K562 (cell line): ENCODE data around the gene BMP10. TPM values are rescaled to one million over a fixed set of nuclear protein-coding genes. Genes with fewer than 3 reads are reported as not detected.

Experiments used
- ATAC-seq: fragments of 200-7000 bp; cut with Tn5 transposase; 3 replicates; pipeline ENCODE4 v1.9.1; 2020; ENCODE audit warnings: moderate library complexity
- BruUV-seq: library from RNA; stranded (reverse); fragments of 400-500 nt; replicated peaks from 2 replicates; lab custom pipeline; 2021; lab: Mats Ljungman, UMichigan
- CTCF ChIA-PET: fragments of 300-600 bp; formaldehyde crosslinking; extraction: SDS; loops from one replicate; lab custom pipeline; 2021; ENCODE audit warnings: low intra/inter-chr PET ratio; lab: Yijun Ruan, JAX
- POLR2A ChIA-PET: fragments of 300-600, 350-650 bp; sonication (Branson Sonifier 250); formaldehyde crosslinking; extraction: SDS; loops from one replicate; lab custom pipeline; 2021; ENCODE audit warnings: antibody characterized with exemption, inconsistent platforms; lab: Yijun Ruan, JAX
- DNase-seq, 4 experiments: peaks; one replicate each; pipeline versions ENCODE4 v3.0.0 to v3.0.0-alpha.2; 2011 to 2018; ENCODE audit warnings: low spot score in 3 of 4, mixed read lengths in 3 of 4; ENCODE audit errors: extremely low read depth in 1 of 4
- FAIRE-seq: peaks from 2 replicates; lab custom pipeline; 2011; peaks lifted over from hg19 to GRCh38; lab: Jason Lieb, UNC
- H2AFZ ChIP-seq: 2 replicates; pipeline ENCODE4 v1.6.0; 2011; ENCODE audit warnings: low read depth, low read length, control low read depth, inconsistent platforms
- H3K27ac ChIP-seq: fragments of 200-600 bp; 3 replicates; pipeline ENCODE4 v1.8.0; 2011; ENCODE audit warnings: low read depth, mild to moderate bottlenecking, control low read depth, inconsistent platforms, low read length, moderate library complexity, mixed read lengths; ENCODE audit errors: extremely low read depth
- H3K27me3 ChIP-seq, 2 experiments: fragments of 300-600 bp in 1 of 2; 2 replicates in 1 of 2; 3 replicates in 1 of 2; pipeline versions ENCODE4 v1.6.0 to v1.8.0; 2011; ENCODE audit warnings: inconsistent platforms in 2 of 2, low read length in 2 of 2, mild to moderate bottlenecking in 1 of 2, mixed read lengths in 1 of 2, moderate library complexity in 1 of 2; ENCODE audit not compliant: control insufficient read depth in 2 of 2, insufficient read depth in 2 of 2
- H3K36me3 ChIP-seq: fragments of 300-600 bp; 3 replicates; pipeline ENCODE4 v1.8.0; 2011; ENCODE audit warnings: mild to moderate bottlenecking, low read length, inconsistent platforms; ENCODE audit not compliant: control insufficient read depth, insufficient read depth
- H3K4me1 ChIP-seq, 2 experiments: fragments of 200-600 bp in 1 of 2; replicated peaks in 1 of 2; 2 replicates in 1 of 2; 3 replicates in 1 of 2; pipeline versions ENCODE4 v1.5.1 to v1.8.0; 2011; ENCODE audit warnings: inconsistent platforms in 2 of 2, low read length in 2 of 2, mild to moderate bottlenecking in 1 of 2, mixed read lengths in 1 of 2, moderate library complexity in 1 of 2; ENCODE audit not compliant: control insufficient read depth in 2 of 2, insufficient read depth in 2 of 2
- H3K4me2 ChIP-seq: 2 replicates; pipeline ENCODE4 v1.6.1; 2011; ENCODE audit warnings: low read length, control low read depth, inconsistent platforms, mixed read lengths; ENCODE audit not compliant: insufficient read depth
- H3K4me3 ChIP-seq: fragments of 200-600 bp; sonication (generic), shearing (Covaris generic); 2 replicates; pipeline ENCODE4 v1.5.1; 2016; ENCODE audit warnings: control low read depth, inconsistent platforms
- H3K79me2 ChIP-seq: fragments of 200-600 bp; 3 replicates; pipeline ENCODE4 v1.8.0; 2011; ENCODE audit warnings: low read length, inconsistent platforms; ENCODE audit not compliant: control insufficient read depth, insufficient read depth
- H3K9ac ChIP-seq, 2 experiments: 2 replicates each; pipeline versions ENCODE4 v1.6.0 to v1.6.1; 2011; ENCODE audit warnings: low read depth in 2 of 2, low read length in 2 of 2, control low read depth in 1 of 2, inconsistent platforms in 1 of 2, mild to moderate bottlenecking in 1 of 2, mixed read lengths in 1 of 2; ENCODE audit not compliant: insufficient read depth in 1 of 2
- H3K9me1 ChIP-seq: one replicate; pipeline ENCODE4 v1.6.0; 2011; ENCODE audit warnings: inconsistent platforms, mild to moderate bottlenecking, low read length, moderate library complexity; ENCODE audit not compliant: control insufficient read depth, insufficient read depth
- H3K9me3 ChIP-seq: replicated peaks from 2 replicates; pipeline ENCODE4 v1.5.1; 2011; ENCODE audit warnings: low read depth, low read length, inconsistent platforms; ENCODE audit not compliant: control insufficient read depth, insufficient read depth
- H4K20me1 ChIP-seq: replicated peaks from 2 replicates; pipeline ENCODE4 v1.6.1; 2011; ENCODE audit warnings: low read length, inconsistent platforms, mixed read lengths; ENCODE audit not compliant: control insufficient read depth, insufficient read depth
- SNIP1 ChIP-seq: fragments of 450-650 bp; IDR thresholded peaks from 2 replicates; pipeline ENCODE4 v1.7.1; 2017; ENCODE audit warnings: low read depth, mild to moderate bottlenecking
- USF2 ChIP-seq: sonication (generic); formaldehyde crosslinking; IDR thresholded peaks from 2 replicates; pipeline ENCODE4 v1.5.0; 2020; ENCODE audit warnings: missing genetic modification reagents
- in situ Hi-C: fragments of 300-500 bp; cut with MboI; formaldehyde crosslinking; loops from 4 replicates; pipeline ENCODE4 v1.15.0; 2018; ENCODE audit warnings: inconsistent platforms, mixed read lengths
- intact Hi-C: fragments of 100-400 bp; cut with micrococcal nuclease; formaldehyde crosslinking; loops from 2 replicates; pipeline ENCODE4 v1.14.2; 2022
- polyA plus RNA-seq, 8 experiments: library from polyadenylated mRNA; depleted of rRNA in 4 of 8; stranded (reverse) in 5 of 8; unstranded in 3 of 8; fragments of >200 nt; fragmentation: Nextera tagmentation in 2 of 8; fragmentation: Illumina TruSeq in 1 of 8; extraction: Ambion mirVana in 2 of 8; extraction: Trizol in 1 of 8; gene quantifications; 2 replicates each; pipeline versions ENCODE4 v1.2.1 to v1.2.3, GENCODE V29; 2011 to 2014; ENCODE audit warnings: inconsistent platforms in 1 of 8, missing spikeins in 1 of 8
- total RNA-seq, 7 experiments: library from RNA; depleted of rRNA in 6 of 7; stranded (reverse); fragments of >200 nt in 6 of 7; fragmentation: Illumina TruSeq in 2 of 7; extraction: Trizol in 2 of 7; gene quantifications; 2 replicates each; pipeline versions ENCODE4 v1.2.1 to v1.2.3, GENCODE V29; 2011 to 2021; ENCODE audit warnings: low replicate concordance in 1 of 7
- TF ChIP-seq, protein P1 (sequence below), 2 experiments: fragments of 450-650 bp in 1 of 2; sonication (generic) in 1 of 2; formaldehyde crosslinking in 1 of 2; IDR thresholded peaks; 2 replicates each; pipeline versions ENCODE4 v1.7.1 to v1.9.0; 2016 to 2022; ENCODE audit warnings: inconsistent platforms in 1 of 2, mild to moderate bottlenecking in 1 of 2, missing genetic modification reagents in 1 of 2

BMP10 gene
- total and polyA plus RNA-seq, 9 of the 15 experiments (the other 6 are each of a cell fraction or from before 2014, with no cell fraction given) = 0.11 to 0.91 (median 0.43) TPM

- in situ Hi-C loops = no loop called here
- peak; percentile 23 for FAIRE-seq
- H3K36me3 ChIP-seq = peaks cover 8% of the 10 kb centered on the region; the same call in 2 of the 3 replicates
- no peak for DNase-seq
- intact Hi-C loops = no loop called here
- no peak overlapping the region for H3K4me3 ChIP-seq
- no peaks in the 10 kb centered on the region for H3K4me1 ChIP-seq
- no peak for ATAC-seq
- no peaks in the 10 kb centered on the region for H3K27me3 ChIP-seq
- BruUV-seq = no TSS peak
- no peak overlapping the region for H3K9ac ChIP-seq
- H2AFZ ChIP-seq = no peak overlapping the region
- no peaks in the 10 kb centered on the region for H4K20me1 ChIP-seq
- H3K9me3 ChIP-seq = no peaks in the 10 kb centered on the region
- H3K9me1 ChIP-seq = no peaks in the 10 kb centered on the region
- H3K79me2 ChIP-seq = no peaks in the 10 kb centered on the region
- no peak overlapping the region for H3K27ac ChIP-seq
- TF ChIP-seq SNIP1 (no peak), USF2 (no peak)
- TF ChIP-seq, protein P1, sequence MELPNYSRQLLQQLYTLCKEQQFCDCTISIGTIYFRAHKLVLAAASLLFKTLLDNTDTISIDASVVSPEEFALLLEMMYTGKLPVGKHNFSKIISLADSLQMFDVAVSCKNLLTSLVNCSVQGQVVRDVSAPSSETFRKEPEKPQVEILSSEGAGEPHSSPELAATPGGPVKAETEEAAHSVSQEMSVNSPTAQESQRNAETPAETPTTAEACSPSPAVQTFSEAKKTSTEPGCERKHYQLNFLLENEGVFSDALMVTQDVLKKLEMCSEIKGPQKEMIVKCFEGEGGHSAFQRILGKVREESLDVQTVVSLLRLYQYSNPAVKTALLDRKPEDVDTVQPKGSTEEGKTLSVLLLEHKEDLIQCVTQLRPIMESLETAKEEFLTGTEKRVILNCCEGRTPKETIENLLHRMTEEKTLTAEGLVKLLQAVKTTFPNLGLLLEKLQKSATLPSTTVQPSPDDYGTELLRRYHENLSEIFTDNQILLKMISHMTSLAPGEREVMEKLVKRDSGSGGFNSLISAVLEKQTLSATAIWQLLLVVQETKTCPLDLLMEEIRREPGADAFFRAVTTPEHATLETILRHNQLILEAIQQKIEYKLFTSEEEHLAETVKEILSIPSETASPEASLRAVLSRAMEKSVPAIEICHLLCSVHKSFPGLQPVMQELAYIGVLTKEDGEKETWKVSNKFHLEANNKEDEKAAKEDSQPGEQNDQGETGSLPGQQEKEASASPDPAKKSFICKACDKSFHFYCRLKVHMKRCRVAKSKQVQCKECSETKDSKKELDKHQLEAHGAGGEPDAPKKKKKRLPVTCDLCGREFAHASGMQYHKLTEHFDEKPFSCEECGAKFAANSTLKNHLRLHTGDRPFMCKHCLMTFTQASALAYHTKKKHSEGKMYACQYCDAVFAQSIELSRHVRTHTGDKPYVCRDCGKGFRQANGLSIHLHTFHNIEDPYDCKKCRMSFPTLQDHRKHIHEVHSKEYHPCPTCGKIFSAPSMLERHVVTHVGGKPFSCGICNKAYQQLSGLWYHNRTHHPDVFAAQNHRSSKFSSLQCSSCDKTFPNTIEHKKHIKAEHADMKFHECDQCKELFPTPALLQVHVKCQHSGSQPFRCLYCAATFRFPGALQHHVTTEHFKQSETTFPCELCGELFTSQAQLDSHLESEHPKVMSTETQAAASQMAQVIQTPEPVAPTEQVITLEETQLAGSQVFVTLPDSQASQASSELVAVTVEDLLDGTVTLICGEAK (IDR thresholded peaks at IDR 0.05) = peak; percentile 69
- TF ChIP-seq, protein P1 (CRISPR knock-in tag; IDR thresholded peaks at IDR 0.05) = no peak
- TF ChIP-seq, all 486 proteins: peak for 1
- ChIA-PET CTCF (no interaction called here), POLR2A (interaction anchor here (0.7 kb wide), 1 partner anchor 93 kb away, joined by 3 read pairs; no protein-coding TSS in a partner anchor)
- no peak overlapping the region for H3K4me2 ChIP-seq
Measured at GRCh38 chr2:68817306-68817705, 53.9 kb downstream of the BMP10 start.
